GM18873 (cell line): ENCODE measurements around the gene GAS5.

Experiments used
- ATAC-seq: cut with Tn5 transposase; IDR thresholded peaks from one replicate; pipeline ENCODE4 v1.9.1; 2021; ENCODE audit warnings: mild to moderate bottlenecking, moderate library complexity, moderate number of reproducible peaks; ENCODE audit not compliant: unreplicated experiment, low FRiP score

Gene GAS5

DNA sequence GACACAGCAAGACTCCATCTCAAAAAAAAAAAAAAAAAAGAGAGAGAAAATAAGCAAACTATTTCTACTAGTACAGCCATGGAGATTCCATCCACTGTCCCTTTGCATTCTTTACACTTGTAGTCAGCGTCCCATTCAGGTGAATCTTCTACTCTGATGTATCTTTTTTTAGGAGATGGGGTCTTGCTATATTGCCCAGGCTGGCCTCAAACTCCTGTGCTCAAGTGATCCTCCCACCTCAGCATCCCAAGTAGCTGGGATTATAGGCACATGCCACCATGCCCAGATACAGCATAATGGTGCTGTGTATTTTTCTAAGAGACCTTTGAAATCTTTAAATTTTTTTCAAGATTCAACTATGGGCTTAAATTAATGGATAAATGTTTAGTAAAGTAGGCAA is 35.0 kb downstream of the GAS5 start:
- no peak for ATAC-seq

GRCh38 chr1:173827611-173828010 is 40.2 kb downstream of the GAS5 start:
- no peak for ATAC-seq

DNA sequence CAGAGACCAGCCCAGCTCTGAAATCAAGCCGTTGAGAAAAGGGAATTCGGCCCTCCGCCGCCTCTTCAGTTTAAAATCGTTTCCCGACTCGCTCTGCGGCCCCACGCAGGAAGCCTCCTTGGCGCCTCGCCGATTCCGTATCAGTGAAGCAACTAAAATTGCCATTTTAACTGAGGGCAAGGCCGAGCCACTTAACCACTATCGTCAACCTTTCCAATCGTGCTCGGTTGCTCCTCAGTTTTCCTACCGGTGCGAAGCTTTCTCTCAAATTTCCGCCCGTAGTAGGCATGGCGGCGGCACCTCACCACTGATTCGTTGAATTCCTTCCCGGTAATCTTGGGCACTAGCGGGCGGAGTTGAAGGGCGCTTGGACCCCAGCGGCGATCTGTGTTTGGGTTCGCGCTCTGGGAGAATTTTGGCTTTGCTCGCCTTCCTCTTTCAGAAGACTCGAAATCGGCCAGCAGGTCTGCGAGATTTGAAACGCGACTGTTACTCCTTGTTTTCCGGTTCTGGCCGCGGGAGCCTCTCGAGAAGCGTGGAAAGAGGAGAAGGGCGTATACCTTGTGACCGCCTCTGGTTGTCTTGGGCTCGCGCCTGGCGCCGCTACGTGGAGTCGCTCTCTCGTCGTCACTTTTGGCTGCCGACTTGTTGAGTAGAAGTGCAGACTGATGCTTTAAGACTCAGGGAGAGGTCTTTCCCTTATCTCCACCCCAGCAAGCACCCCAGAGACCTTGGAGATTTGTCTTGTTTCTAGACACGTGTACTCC is 43.3 kb downstream of the GAS5 start, which contains the start of the genes CENPL and DARS2:
TSS of gene CENPL (minus strand) at position 569 of the 767 bp plus-strand sequence. CDS start 13,584 bp downstream, outside the sequence.
TSS of gene DARS2 (plus strand) at position 359 of the 767 bp plus-strand sequence. CDS start 557 bp downstream, outside the sequence.
- peak; percentile 85 for ATAC-seq

- peak; percentile 33 for ATAC-seq
Measured at GRCh38 chr1:173823781-173824314, 43.9 kb downstream of the GAS5 start.

- no peak for ATAC-seq
Measured at GRCh38 chr1:173821680-173822079, 46.1 kb downstream of the GAS5 start.

DNA sequence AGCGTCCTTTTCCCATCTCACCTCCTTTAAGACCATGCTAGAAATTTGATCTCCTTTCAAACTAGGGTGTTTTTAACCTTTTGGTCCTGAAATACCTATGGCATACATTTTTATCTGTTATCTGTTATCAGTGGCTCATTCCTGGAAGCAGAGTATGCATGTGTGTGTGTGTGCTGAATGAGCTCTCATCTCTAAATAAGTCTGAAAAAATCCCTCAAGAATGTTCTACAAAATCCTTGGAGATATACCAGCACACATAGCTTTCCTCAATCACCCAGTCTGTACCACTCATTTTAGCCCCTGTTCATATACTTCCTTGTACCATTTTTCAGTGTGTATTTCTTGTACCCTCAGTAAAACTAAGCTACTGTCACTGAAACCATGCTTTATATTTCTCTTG is 49.3 kb downstream of the GAS5 start:
- no peak for ATAC-seq
